Pancreas (tissue), 10 donors: Measurements from ENCODE around the gene CAMK2B. TPM values are rescaled to one million over a fixed set of nuclear protein-coding genes. Genes with fewer than 3 reads are reported as not detected.

Source experiments
- ATAC-seq, 4 donors: fragments of 200-7000 bp; cut with Tn5 transposase; one replicate each; pipeline versions ENCODE4 v1.8.0 to v1.9.1; 2020; ENCODE audit warnings: mild to moderate bottlenecking in 4 of 4, moderate library complexity in 4 of 4
- DNase-seq, 6 donors: peaks; one replicate each; pipeline ENCODE4 v3.0.0-alpha.2; 2020
- FAIRE-seq: peaks from 2 replicates; lab custom pipeline; 2012; peaks lifted over from hg19 to GRCh38; lab: Jason Lieb, UNC
- H3K27ac ChIP-seq, 4 donors: fragments of 200-600 bp; sonication (generic); 1 replicate in 3 of 4; 2 replicates in 1 of 4; pipeline versions ENCODE4 v1.5.0 to v1.8.0; 2020
- H3K27me3 ChIP-seq, 4 donors: fragments of 200-600 bp; one replicate each; pipeline ENCODE4 v1.8.0; 2021
- H3K36me3 ChIP-seq, 3 donors: fragments of 200-600 bp; sonication (generic) in 1 of 3; one replicate each; pipeline versions ENCODE4 v1.5.0 to v1.8.0; 2020 to 2021
- H3K4me1 ChIP-seq, 3 donors: fragments of 200-600 bp; one replicate each; pipeline ENCODE4 v1.8.0; 2021
- H3K4me3 ChIP-seq, 4 donors: fragments of 200-600 bp; sonication (generic) in 2 of 4; one replicate each; pipeline versions ENCODE4 v1.5.0 to v1.8.0; 2020 to 2021
- H3K9me3 ChIP-seq, 4 donors: fragments of 200-600 bp; one replicate each; pipeline ENCODE4 v1.8.0; 2021
- WGBS, 2 donors: extraction: QIAGEN DNeasy Blood & Tissue Kit; methylation state at CpG; one replicate each; pipeline ENCODE4 v1.1.7; 2013; 5-methylcytosine and 5-hydroxymethylcytosine counted together
- intact Hi-C, 3 donors: fragments of 100-400 bp; cut with DNase I; formaldehyde crosslinking; loops; one replicate each; pipeline versions ENCODE4 v1.11.1 to v1.14.2; 2022
- polyA plus RNA-seq, 2 donors: library from polyadenylated mRNA; stranded (reverse); fragments of 200-250 nt; gene quantifications; one replicate each; pipeline ENCODE4 v1.2.3, GENCODE V29; 2013
- total RNA-seq, 6 donors: library from RNA; stranded (reverse); fragmentation: NEBNext Ultra II Directional in 4 of 6; extraction: Animal tissue kit (Norgen Biotek cat#: 25700) in 4 of 6; gene quantifications; one replicate each; pipeline versions ENCODE4 v1.2.1 to v1.2.4, GENCODE V29; 2021 to 2023
- TF ChIP-seq, protein P1 (sequence below), 4 donors: fragments of 200-600 bp; sonication (generic) in 3 of 4; IDR thresholded peaks; one replicate each; pipeline versions ENCODE4 v1.5.0 to v1.8.0; 2021; ENCODE audit warnings: antibody characterized with exemption in 4 of 4
- donor health status: healthy with polysubstance abuse.
- donor health status: DM: no; HTN: no; CAD: no; lungs with moderate emphysema.
- donor health status: DM: no; HTN: no; CAD: no.
- donor health status: control.
- donor health status: control.
- donor health status: Bipolar disorder and iron deficiency.
- donor health status: DM: yes; HTN: yes; CAD: no.
- donor health status: DM: no; HTN: no; CAD: no.
- donor health status: DM: no; HTN: no; CAD: no.
- donor health status: DM: yes; HTN: yes; CAD: no.

Gene CAMK2B
- total and polyA plus RNA-seq, 8 donors = 0.83 to 34.0 (median 2.0) TPM

DNA sequence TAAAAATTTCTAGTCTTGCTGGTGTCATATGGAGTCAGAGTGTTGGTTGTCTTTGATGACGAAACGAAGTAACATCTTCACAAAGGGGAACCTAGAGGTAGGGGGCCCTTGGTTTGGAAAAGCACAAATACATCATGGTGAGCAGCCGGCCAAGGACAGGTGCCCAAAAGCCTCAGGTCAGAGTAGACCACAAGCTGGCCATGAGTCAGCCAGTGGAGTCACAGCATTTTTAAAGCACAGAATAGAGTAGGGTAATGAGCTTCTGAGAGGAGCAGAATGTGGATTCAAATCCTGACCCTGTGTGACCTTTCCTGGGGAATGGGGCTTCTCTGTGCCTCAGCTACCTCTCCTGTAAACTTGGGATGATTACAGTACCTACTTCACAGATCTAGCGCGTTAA, 5.3 kb downstream of the CAMK2B start:
- DNase-seq = no peak
- intact Hi-C loops = no loop called here

DNA sequence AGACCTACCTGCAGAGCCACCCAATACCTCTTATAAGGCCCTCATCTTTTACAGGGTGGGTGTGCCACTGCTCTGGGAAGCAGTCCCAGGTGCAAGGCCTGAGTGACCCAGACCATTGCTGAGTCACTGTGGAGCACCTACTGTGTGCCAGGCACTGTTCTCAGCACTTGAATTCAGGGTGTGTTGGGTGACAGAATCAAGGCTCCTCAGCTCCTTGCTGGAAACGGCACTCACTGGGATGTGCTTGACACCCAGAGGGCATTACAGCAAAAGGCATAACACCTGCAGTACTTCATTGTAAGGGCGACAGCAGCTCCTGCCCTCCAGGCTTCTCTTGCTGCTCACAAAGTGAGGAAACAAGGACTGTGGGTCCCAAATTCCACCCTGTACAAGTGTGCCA, 7.1 kb downstream of the CAMK2B start:
- Histone ChIP-seq H3K27me3 (no peaks in the 10 kb centered on the region), H3K9me3 (no peaks in the 10 kb centered on the region), H3K4me1 (no peaks in the 10 kb centered on the region), H3K4me3 (no peak overlapping the region), H3K36me3 (no peaks in the 10 kb centered on the region), H3K27ac (no peak overlapping the region)
- ATAC-seq (no peak), FAIRE-seq (no peak), DNase-seq (no peak)
- TF ChIP-seq, protein P1, sequence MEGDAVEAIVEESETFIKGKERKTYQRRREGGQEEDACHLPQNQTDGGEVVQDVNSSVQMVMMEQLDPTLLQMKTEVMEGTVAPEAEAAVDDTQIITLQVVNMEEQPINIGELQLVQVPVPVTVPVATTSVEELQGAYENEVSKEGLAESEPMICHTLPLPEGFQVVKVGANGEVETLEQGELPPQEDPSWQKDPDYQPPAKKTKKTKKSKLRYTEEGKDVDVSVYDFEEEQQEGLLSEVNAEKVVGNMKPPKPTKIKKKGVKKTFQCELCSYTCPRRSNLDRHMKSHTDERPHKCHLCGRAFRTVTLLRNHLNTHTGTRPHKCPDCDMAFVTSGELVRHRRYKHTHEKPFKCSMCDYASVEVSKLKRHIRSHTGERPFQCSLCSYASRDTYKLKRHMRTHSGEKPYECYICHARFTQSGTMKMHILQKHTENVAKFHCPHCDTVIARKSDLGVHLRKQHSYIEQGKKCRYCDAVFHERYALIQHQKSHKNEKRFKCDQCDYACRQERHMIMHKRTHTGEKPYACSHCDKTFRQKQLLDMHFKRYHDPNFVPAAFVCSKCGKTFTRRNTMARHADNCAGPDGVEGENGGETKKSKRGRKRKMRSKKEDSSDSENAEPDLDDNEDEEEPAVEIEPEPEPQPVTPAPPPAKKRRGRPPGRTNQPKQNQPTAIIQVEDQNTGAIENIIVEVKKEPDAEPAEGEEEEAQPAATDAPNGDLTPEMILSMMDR (IDR thresholded peaks at IDR 0.05) = no peak
- intact Hi-C loops = no loop called here
- WGBS, 2 donors = 69 to 75% methylated on average over 2 of the region's 2 CpGs

More for the DNA sequence above, 5.3 kb downstream of the CAMK2B start:
- TF ChIP-seq, protein P1 (IDR thresholded peaks at IDR 0.05) = no peak
- Histone ChIP-seq H3K36me3 (no peaks in the 10 kb centered on the region), H3K27ac (no peak overlapping the region), H3K4me3 (no peak overlapping the region), H3K4me1 (no peaks in the 10 kb centered on the region), H3K27me3 (no peaks in the 10 kb centered on the region), H3K9me3 (no peaks in the 10 kb centered on the region)
- WGBS, 2 donors = 88 to 92% methylated on average over 5 of the region's 5 CpGs
- FAIRE-seq (no peak), ATAC-seq (no peak)

DNA sequence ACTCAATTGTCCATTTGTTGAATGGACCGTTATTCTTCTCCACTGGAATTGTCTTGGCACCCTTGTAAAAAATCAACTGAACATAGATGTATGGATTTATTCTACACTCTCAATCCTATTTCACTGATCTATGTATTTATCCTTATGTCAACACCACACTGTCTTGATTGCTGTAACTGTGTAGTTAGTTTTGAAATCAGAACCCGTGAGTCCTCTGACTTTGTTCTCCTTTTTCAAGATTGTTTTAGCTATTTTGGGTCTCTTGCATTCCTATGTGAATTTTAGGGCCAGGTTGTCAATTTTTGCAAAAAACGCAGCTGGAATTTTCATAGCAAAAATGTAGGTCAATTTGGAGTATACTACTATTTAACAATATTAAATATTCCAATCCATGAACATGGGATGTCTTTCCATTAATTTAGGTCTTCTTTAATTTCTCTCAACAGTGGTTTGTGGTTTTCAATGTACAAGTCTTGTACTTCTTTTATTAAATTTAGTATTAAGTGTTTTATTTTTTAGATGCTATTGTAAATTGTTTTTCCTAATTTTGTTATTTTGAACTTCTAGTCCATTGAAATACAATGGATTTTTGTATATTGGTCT, 10.0 kb downstream of the CAMK2B start:
- 76 to 82% methylated on average over 3 of the region's 3 CpGs for WGBS, 2 donors
- no peaks in the 10 kb centered on the region for H3K4me1 ChIP-seq
- no peak for DNase-seq
- intact Hi-C loops = no loop called here
- no peak overlapping the region for H3K27ac ChIP-seq
- TF ChIP-seq, protein P1 (IDR thresholded peaks at IDR 0.05) = no peak
- no peak overlapping the region for H3K4me3 ChIP-seq
- H3K36me3 ChIP-seq = no peaks in the 10 kb centered on the region
- no peaks in the 10 kb centered on the region for H3K27me3 ChIP-seq
- FAIRE-seq = peak; percentile 32
- no peak for ATAC-seq
- no peaks in the 10 kb centered on the region for H3K9me3 ChIP-seq

DNA sequence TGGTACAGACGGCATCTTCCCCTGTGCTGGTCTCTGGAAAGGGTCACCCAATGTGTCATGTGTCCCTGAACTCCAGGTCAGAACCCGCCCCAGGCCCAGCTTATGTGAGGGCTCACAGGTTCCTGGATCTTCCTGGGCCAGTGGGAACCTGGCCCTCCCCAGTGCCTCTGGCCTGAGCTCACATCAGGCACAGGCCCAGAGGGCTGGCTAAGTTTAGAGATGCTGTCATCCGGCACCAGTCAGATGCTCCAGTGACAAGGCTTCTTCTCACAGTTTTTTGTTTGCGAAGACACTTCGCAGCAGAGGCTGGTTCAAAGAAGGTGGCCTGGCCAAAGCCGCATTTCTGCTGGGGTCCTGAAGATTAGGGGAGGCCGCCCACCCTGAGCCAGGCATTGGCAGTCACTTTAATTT, 11.8 kb downstream of the CAMK2B start:
- TF ChIP-seq, protein P1 (IDR thresholded peaks at IDR 0.05) = no peak
- no peaks in the 10 kb centered on the region for H3K9me3 ChIP-seq
- H3K4me1 ChIP-seq = no peaks in the 10 kb centered on the region
- H3K36me3 ChIP-seq = no peaks in the 10 kb centered on the region
- WGBS, 2 donors = 85 to 93% methylated on average over 7 of the region's 7 CpGs
- DNase-seq (no peak), ATAC-seq (no peak), FAIRE-seq (no peak)
- H3K4me3 ChIP-seq = no peak overlapping the region
- intact Hi-C loops = no loop called here
- no peak overlapping the region for H3K27ac ChIP-seq
- peaks cover 0 to 8% (median 0%) of the 10 kb centered on the region in 4 donors for H3K27me3 ChIP-seq

DNA sequence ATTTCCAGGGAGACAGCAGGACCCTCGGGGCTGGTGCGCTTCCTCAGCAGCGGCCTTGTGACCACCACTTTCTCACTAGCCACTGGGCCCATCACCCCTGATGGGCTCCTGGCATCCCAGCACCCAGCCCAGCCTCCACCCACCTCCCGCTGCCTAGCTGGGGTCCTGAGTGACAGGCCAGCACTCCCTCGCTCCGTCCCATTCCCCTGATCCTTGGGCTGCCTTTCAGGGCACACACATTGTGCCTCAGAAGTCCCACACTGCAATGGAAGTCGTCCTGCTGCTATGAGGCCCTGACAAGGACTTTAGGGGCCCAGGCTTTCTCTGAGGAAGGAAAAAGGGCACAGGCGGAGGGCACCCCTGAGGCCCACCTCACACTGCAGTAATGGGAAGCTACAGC, 12.4 kb downstream of the CAMK2B start:
- no peaks in the 10 kb centered on the region for H3K36me3 ChIP-seq
- H3K4me3 ChIP-seq = no peak overlapping the region
- DNase-seq (peak in 2 of 6 donors; percentile 32 to 33), FAIRE-seq (no peak), ATAC-seq (no peak)
- no peak overlapping the region for H3K27ac ChIP-seq
- H3K9me3 ChIP-seq = no peaks in the 10 kb centered on the region
- TF ChIP-seq, protein P1 (IDR thresholded peaks at IDR 0.05) = no peak
- whole genome bisulfite sequencing, 2 donors = 77 to 84% methylated on average over 8 of the region's 8 CpGs
- peaks cover 0 to 8% (median 0%) of the 10 kb centered on the region in 4 donors for H3K27me3 ChIP-seq
- H3K4me1 ChIP-seq = no peaks in the 10 kb centered on the region
- intact Hi-C loops = no loop called here
